HepG2 (cell line): ENCODE results near the gene SLC16A11. TPM values are rescaled to one million over a fixed set of nuclear protein-coding genes. Genes with fewer than 3 reads are reported as not detected.

Source experiments
- BHLHE40 ChIP-seq: IDR thresholded peaks from 2 replicates; pipeline ENCODE4 v1.6.1; 2011; ENCODE audit warnings: low read length, improper control_type of control experiment
- DMAP1 ChIP-seq: IDR thresholded peaks from 2 replicates; pipeline ENCODE4 v1.6.1; 2016
- FOXA1 ChIP-seq, 2 experiments: fragments of 450-650 bp in 1 of 2; sonication (generic) in 1 of 2; formaldehyde crosslinking in 1 of 2; IDR thresholded peaks; 2 replicates each; pipeline versions ENCODE4 v1.4.0 to v1.6.1; 2016 to 2020; ENCODE audit warnings: missing genetic modification reagents in 1 of 2
- FUBP1 ChIP-seq: sonication (generic); formaldehyde crosslinking; IDR thresholded peaks from 2 replicates; pipeline ENCODE4 v1.5.1; 2020; ENCODE audit warnings: missing genetic modification reagents, mild to moderate bottlenecking, borderline replicate concordance
- GTF3A ChIP-seq: sonication (generic); formaldehyde crosslinking; conservative IDR thresholded peaks from 2 replicates; pipeline ENCODE4 v1.4.0; 2020; ENCODE audit warnings: mild to moderate bottlenecking, missing genetic modification reagents
- HES4 ChIP-seq: sonication (generic); formaldehyde crosslinking; IDR thresholded peaks from 2 replicates; pipeline ENCODE4 v1.9.0; 2021; ENCODE audit warnings: mild to moderate bottlenecking, missing genetic modification reagents, borderline replicate concordance
- NFE2L1 ChIP-seq: sonication (generic); formaldehyde crosslinking; IDR thresholded peaks from 2 replicates; pipeline ENCODE4 v1.4.0; 2020; ENCODE audit warnings: missing genetic modification reagents, mild to moderate bottlenecking, borderline replicate concordance
- NPAS2 ChIP-seq: sonication (generic); formaldehyde crosslinking; IDR thresholded peaks from 2 replicates; pipeline ENCODE4 v1.8.0; 2022; ENCODE audit warnings: mild to moderate bottlenecking, missing genetic modification reagents, borderline replicate concordance
- RFX3 ChIP-seq: IDR thresholded peaks from 2 replicates; pipeline ENCODE4 v1.6.1; 2016; ENCODE audit warnings: missing biosample characterization, missing genetic modification reagents
- ZNF207 ChIP-seq: fragments of 450-650 bp; IDR thresholded peaks from 2 replicates; pipeline ENCODE4 v1.6.1; 2016; ENCODE audit warnings: antibody characterized with exemption, borderline replicate concordance
- ZNF264 ChIP-seq: sonication (generic); formaldehyde crosslinking; IDR thresholded peaks from 2 replicates; pipeline ENCODE4 v1.4.0; 2020; ENCODE audit warnings: missing genetic modification reagents
- ZNF362 ChIP-seq: sonication (generic); formaldehyde crosslinking; IDR thresholded peaks from 2 replicates; pipeline ENCODE4 v1.4.0; 2020; ENCODE audit warnings: missing genetic modification reagents, mild to moderate bottlenecking, borderline replicate concordance
- ZNF607 ChIP-seq: sonication (generic); formaldehyde crosslinking; IDR thresholded peaks from 2 replicates; pipeline ENCODE4 v1.5.1; 2020; ENCODE audit warnings: missing genetic modification reagents, mild to moderate bottlenecking, borderline replicate concordance
- polyA plus RNA-seq, 8 experiments: library from polyadenylated mRNA; depleted of rRNA in 3 of 8; stranded (reverse) in 7 of 8; unstranded in 1 of 8; fragments of >200 nt; fragmentation: Illumina TruSeq in 4 of 8; extraction: Trizol in 4 of 8; gene quantifications; 2 replicates each; pipeline versions ENCODE4 v1.2.1 to v1.2.3, GENCODE V29; 2011 to 2016; ENCODE audit warnings: low read depth in 4 of 8, missing spikeins in 1 of 8, mixed read lengths in 1 of 8; ENCODE audit not compliant: insufficient read depth in 1 of 8
- total RNA-seq, 5 experiments: library from RNA; depleted of rRNA; stranded (reverse); fragments of >200 nt; fragmentation: Illumina TruSeq; extraction: Trizol; gene quantifications; 2 replicates each; pipeline ENCODE4 v1.2.3, GENCODE V29; 2016; ENCODE audit warnings: low read depth in 1 of 5
- TF ChIP-seq, protein P1 (sequence below): sonication (generic); formaldehyde crosslinking; IDR thresholded peaks from 2 replicates; pipeline ENCODE4 v1.8.1; 2023; ENCODE audit warnings: mild to moderate bottlenecking, missing genetic modification reagents, borderline replicate concordance
- TF ChIP-seq, protein P2 (sequence below), 2 experiments: sonication (generic) in 1 of 2; formaldehyde crosslinking in 1 of 2; IDR thresholded peaks; 2 replicates each; pipeline versions ENCODE4 v1.6.1 to v1.9.0; 2014 to 2022; ENCODE audit warnings: antibody characterized with exemption in 1 of 2, borderline replicate concordance in 1 of 2, inconsistent platforms in 1 of 2, low read depth in 1 of 2, missing genetic modification reagents in 1 of 2
- TF ChIP-seq, protein P3 (sequence below): sonication (generic); formaldehyde crosslinking; IDR thresholded peaks from 2 replicates; pipeline ENCODE4 v1.4.0; 2020; ENCODE audit warnings: missing genetic modification reagents, borderline replicate concordance

SLC16A11 gene
- total and polyA plus RNA-seq, 2 of the 13 experiments (the other 11 are each of a cell fraction or from before 2014, with no cell fraction given), result not detected

DNA sequence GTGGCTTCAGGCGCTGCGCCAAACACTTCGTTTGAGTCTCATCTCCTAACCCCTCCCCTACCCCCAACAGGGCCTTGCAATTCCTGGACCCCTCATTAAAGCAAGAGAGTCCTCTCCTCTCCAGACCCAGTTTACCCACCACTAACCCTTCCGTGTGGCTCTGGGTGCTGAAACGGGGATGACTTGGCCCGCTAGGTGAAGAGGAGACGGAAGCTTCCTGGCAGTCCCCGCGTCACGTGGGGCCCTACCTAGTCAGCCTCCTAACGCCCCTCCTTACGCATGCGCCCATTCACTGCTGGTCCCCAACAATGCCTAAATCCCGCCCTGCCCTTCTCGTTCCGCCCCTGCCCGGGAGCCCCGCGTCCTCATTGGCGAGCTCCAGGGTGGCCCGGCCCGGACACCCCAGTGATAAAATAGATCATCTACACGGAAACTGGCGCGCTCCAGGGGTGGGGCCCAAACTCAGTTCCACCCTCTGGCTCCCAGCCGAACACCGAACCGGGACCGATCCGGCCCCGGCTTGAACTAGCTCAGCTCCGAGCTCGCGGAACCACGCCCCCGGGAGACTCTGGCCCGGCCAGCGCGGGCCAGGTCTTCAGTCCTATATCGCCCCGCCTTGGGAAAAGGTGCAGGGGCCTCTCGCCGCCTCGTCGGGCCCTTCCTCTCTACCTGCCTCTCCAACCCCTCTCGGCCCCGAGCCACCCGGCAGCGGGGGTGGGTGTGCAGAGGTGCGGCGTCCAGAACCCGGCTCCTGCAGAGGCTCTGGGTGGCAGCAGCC is 8.1 kb downstream of the SLC16A11 start, which contains the start of gene SLC16A13 (continued):
- TF ChIP-seq FUBP1 (CRISPR knock-in tag) (no peak), ZNF607 (CRISPR knock-in tag) (peak; percentile 85; the same call in 1 of the 2 replicates), GTF3A (CRISPR knock-in tag) (no peak), NFE2L1 (CRISPR knock-in tag) (no peak), BHLHE40 (peak; percentile 60; the same call in 1 of the 2 replicates), FOXA1 (IDR thresholded peaks at IDR 0.05) (no peak), FOXA1 (CRISPR knock-in tag; IDR thresholded peaks at IDR 0.05) (no peak), RFX3 (no peak), ZNF264 (CRISPR knock-in tag) (no peak), NPAS2 (CRISPR knock-in tag) (no peak), HES4 (CRISPR knock-in tag) (no peak; the same call in 1 of the 2 replicates), DMAP1 (peak; percentile 54; the same call in 1 of the 2 replicates), ZNF362 (CRISPR knock-in tag) (no peak), ZNF207 (no peak)
- TF ChIP-seq, protein P1, sequence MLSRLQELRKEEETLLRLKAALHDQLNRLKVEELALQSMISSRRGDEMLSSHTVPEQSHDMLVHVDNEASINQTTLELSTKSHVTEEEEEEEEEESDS, result no peak
- TF ChIP-seq, protein P2, sequence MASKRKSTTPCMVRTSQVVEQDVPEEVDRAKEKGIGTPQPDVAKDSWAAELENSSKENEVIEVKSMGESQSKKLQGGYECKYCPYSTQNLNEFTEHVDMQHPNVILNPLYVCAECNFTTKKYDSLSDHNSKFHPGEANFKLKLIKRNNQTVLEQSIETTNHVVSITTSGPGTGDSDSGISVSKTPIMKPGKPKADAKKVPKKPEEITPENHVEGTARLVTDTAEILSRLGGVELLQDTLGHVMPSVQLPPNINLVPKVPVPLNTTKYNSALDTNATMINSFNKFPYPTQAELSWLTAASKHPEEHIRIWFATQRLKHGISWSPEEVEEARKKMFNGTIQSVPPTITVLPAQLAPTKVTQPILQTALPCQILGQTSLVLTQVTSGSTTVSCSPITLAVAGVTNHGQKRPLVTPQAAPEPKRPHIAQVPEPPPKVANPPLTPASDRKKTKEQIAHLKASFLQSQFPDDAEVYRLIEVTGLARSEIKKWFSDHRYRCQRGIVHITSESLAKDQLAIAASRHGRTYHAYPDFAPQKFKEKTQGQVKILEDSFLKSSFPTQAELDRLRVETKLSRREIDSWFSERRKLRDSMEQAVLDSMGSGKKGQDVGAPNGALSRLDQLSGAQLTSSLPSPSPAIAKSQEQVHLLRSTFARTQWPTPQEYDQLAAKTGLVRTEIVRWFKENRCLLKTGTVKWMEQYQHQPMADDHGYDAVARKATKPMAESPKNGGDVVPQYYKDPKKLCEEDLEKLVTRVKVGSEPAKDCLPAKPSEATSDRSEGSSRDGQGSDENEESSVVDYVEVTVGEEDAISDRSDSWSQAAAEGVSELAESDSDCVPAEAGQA (IDR thresholded peaks at IDR 0.05; ENCODE audit: low read depth), result no peak
- TF ChIP-seq, protein P2 (CRISPR knock-in tag; IDR thresholded peaks at IDR 0.05; ENCODE audit: borderline replicate concordance), result no peak
- TF ChIP-seq, protein P3, sequence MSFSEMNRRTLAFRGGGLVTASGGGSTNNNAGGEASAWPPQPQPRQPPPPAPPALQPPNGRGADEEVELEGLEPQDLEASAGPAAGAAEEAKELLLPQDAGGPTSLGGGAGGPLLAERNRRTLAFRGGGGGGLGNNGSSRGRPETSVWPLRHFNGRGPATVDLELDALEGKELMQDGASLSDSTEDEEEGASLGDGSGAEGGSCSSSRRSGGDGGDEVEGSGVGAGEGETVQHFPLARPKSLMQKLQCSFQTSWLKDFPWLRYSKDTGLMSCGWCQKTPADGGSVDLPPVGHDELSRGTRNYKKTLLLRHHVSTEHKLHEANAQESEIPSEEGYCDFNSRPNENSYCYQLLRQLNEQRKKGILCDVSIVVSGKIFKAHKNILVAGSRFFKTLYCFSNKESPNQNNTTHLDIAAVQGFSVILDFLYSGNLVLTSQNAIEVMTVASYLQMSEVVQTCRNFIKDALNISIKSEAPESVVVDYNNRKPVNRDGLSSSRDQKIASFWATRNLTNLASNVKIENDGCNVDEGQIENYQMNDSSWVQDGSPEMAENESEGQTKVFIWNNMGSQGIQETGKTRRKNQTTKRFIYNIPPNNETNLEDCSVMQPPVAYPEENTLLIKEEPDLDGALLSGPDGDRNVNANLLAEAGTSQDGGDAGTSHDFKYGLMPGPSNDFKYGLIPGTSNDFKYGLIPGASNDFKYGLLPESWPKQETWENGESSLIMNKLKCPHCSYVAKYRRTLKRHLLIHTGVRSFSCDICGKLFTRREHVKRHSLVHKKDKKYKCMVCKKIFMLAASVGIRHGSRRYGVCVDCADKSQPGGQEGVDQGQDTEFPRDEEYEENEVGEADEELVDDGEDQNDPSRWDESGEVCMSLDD, result peak; percentile 32; the same call in 1 of the 2 replicates
